Effector memory CD4-positive, alpha-beta T cell (primary cell): ENCODE data around the gene NOLC1.

Experiments
- DNase-seq, 3 donors: peaks; one replicate each; pipeline ENCODE4 v3.0.0-alpha.2; 2020
- H3K27ac ChIP-seq: 2 replicates; pipeline ENCODE4 v1.7.0; 2013; ENCODE audit warnings: mild to moderate bottlenecking, low read length, moderate library complexity; ENCODE audit not compliant: insufficient read depth, poor library complexity, severe bottlenecking
- H3K27me3 ChIP-seq: replicated peaks from 2 replicates; pipeline ENCODE4 v1.7.0; 2013; ENCODE audit warnings: mild to moderate bottlenecking, low read length; ENCODE audit not compliant: insufficient read depth, control insufficient read depth, poor library complexity, severe bottlenecking
- H3K36me3 ChIP-seq: 2 replicates; pipeline ENCODE4 v1.7.0; 2013; ENCODE audit warnings: mild to moderate bottlenecking, low read length, moderate library complexity; ENCODE audit not compliant: control insufficient read depth, insufficient read depth
- H3K4me1 ChIP-seq: 2 replicates; pipeline ENCODE4 v1.7.0; 2013; ENCODE audit warnings: low read length, mild to moderate bottlenecking; ENCODE audit not compliant: control insufficient read depth, insufficient read depth, poor library complexity, severe bottlenecking
- H3K4me3 ChIP-seq: 2 replicates; pipeline ENCODE4 v1.7.0; 2013; ENCODE audit warnings: low read length, low read depth, mild to moderate bottlenecking; ENCODE audit not compliant: insufficient read depth, poor library complexity, severe bottlenecking
- H3K9me3 ChIP-seq: 2 replicates; pipeline ENCODE4 v1.7.0; 2013; ENCODE audit warnings: mild to moderate bottlenecking, low read length, moderate library complexity; ENCODE audit not compliant: control insufficient read depth

NOLC1 gene

GRCh38 chr10:102200751-102201640 is 48.8 kb downstream of the NOLC1 start:
- no peaks in the 10 kb centered on the region for H3K27me3 ChIP-seq
- no peak overlapping the region for H3K27ac ChIP-seq
- no peaks in the 10 kb centered on the region for H3K4me1 ChIP-seq
- H3K36me3 ChIP-seq, result no peaks in the 10 kb centered on the region
- H3K9me3 ChIP-seq, result peaks cover 8% of the 10 kb centered on the region
- no peak for DNase-seq
- no peak overlapping the region for H3K4me3 ChIP-seq

GRCh38 chr10:102202386-102202785 is 50.2 kb downstream of the NOLC1 start:
- DNase-seq, result no peak
- H3K27me3 ChIP-seq, result no peaks in the 10 kb centered on the region
- H3K4me1 ChIP-seq, result no peaks in the 10 kb centered on the region
- H3K27ac ChIP-seq, result no peak overlapping the region
- peaks cover 8% of the 10 kb centered on the region for H3K9me3 ChIP-seq
- no peak overlapping the region for H3K4me3 ChIP-seq
- H3K36me3 ChIP-seq, result no peaks in the 10 kb centered on the region

- Histone ChIP-seq H3K36me3 (no peaks in the 10 kb centered on the region), H3K4me3 (no peak overlapping the region), H3K4me1 (no peaks in the 10 kb centered on the region), H3K27ac (no peak overlapping the region), H3K27me3 (no peaks in the 10 kb centered on the region), H3K9me3 (peaks cover 3% of the 10 kb centered on the region)
- DNase-seq, result no peak
These were observed 56.3 kb downstream of the NOLC1 start for GRCh38 chr10:102208311-102209035.

- Histone ChIP-seq H3K9me3 (no peaks in the 10 kb centered on the region), H3K4me1 (no peaks in the 10 kb centered on the region), H3K4me3 (no peak overlapping the region), H3K27ac (no peak overlapping the region), H3K36me3 (no peaks in the 10 kb centered on the region), H3K27me3 (no peaks in the 10 kb centered on the region)
- no peak for DNase-seq
These were observed 59.6 kb downstream of the NOLC1 start for GRCh38 chr10:102211615-102212299.
